Loucy (cell line): ENCODE results near the gene SH3PXD2A.

Experiments
- H2AFZ ChIP-seq: fragments of 200-600 bp; sonication (generic); 2 replicates; pipeline ENCODE4 v1.6.0; 2016; ENCODE audit warnings: antibody characterized with exemption, mild to moderate bottlenecking, low read length, moderate library complexity
- H3F3A ChIP-seq: fragments of 200-600 bp; 2 replicates; pipeline ENCODE4 v1.6.0; 2016; ENCODE audit warnings: antibody characterized with exemption, low read depth, mild to moderate bottlenecking
- H3K27me3 ChIP-seq: fragments of 200-600 bp; sonication (generic); 2 replicates; pipeline ENCODE4 v1.6.1; 2014; ENCODE audit warnings: low read length, mild to moderate bottlenecking; ENCODE audit not compliant: insufficient read depth, poor library complexity, severe bottlenecking
- H3K36me3 ChIP-seq: fragments of 200-600 bp; sonication (generic); 2 replicates; pipeline ENCODE4 v1.6.1; 2016; ENCODE audit warnings: low read length; ENCODE audit not compliant: insufficient read depth
- H3K4me1 ChIP-seq: fragments of 200-600 bp; sonication (generic); 2 replicates; pipeline ENCODE4 v1.5.1; 2014; ENCODE audit warnings: low read length, mild to moderate bottlenecking; ENCODE audit not compliant: insufficient read depth, poor library complexity, severe bottlenecking
- H3K4me2 ChIP-seq: fragments of 200-600 bp; sonication (generic); 2 replicates; pipeline ENCODE4 v1.6.0; 2014; ENCODE audit warnings: antibody characterized with exemption, low read length, low read depth, mild to moderate bottlenecking; ENCODE audit not compliant: poor library complexity, severe bottlenecking
- H3K4me3 ChIP-seq: fragments of 200-600 bp; sonication (generic); 2 replicates; pipeline ENCODE4 v1.5.1; 2014; ENCODE audit warnings: low read length, mild to moderate bottlenecking, mixed read lengths; ENCODE audit not compliant: poor library complexity, severe bottlenecking
- H3K79me2 ChIP-seq: fragments of 200-600 bp; sonication (generic); 2 replicates; pipeline ENCODE4 v1.6.1; 2014; ENCODE audit warnings: low read length; ENCODE audit not compliant: insufficient read depth
- H3K9ac ChIP-seq: fragments of 200-600 bp; sonication (generic); 2 replicates; pipeline ENCODE4 v1.6.0; 2014; ENCODE audit warnings: mild to moderate bottlenecking, low read depth, low read length, moderate library complexity; ENCODE audit not compliant: poor library complexity, severe bottlenecking
- H3K9me2 ChIP-seq: fragments of 200-600 bp; sonication (generic); replicated peaks from 2 replicates; pipeline ENCODE4 v1.6.1; 2016; ENCODE audit warnings: low read depth, low read length, mixed read lengths
- H3K9me3 ChIP-seq: fragments of 200-600 bp; sonication (generic); 2 replicates; pipeline ENCODE4 v1.6.1; 2014; ENCODE audit warnings: mild to moderate bottlenecking, antibody characterized with exemption, low read length, low read depth; ENCODE audit not compliant: insufficient read depth
- H4K20me1 ChIP-seq: fragments of 200-600 bp; sonication (generic); 2 replicates; pipeline ENCODE4 v1.6.0; 2014; ENCODE audit warnings: antibody characterized with exemption, low read length, mild to moderate bottlenecking; ENCODE audit not compliant: insufficient read depth, poor library complexity, severe bottlenecking
- EZH2phosphoT487 ChIP-seq: fragments of 200-600 bp; IDR thresholded peaks from 2 replicates; pipeline ENCODE4 v1.6.1; 2018; ENCODE audit warnings: antibody characterized with exemption, mild to moderate bottlenecking, moderate library complexity, borderline replicate concordance
- TF ChIP-seq, protein P1 (sequence below): fragments of 200-600 bp; sonication (generic); conservative IDR thresholded peaks from 2 replicates; pipeline ENCODE4 v1.5.1; 2014; ENCODE audit warnings: mild to moderate bottlenecking, antibody characterized with exemption, low read length

SH3PXD2A gene

DNA sequence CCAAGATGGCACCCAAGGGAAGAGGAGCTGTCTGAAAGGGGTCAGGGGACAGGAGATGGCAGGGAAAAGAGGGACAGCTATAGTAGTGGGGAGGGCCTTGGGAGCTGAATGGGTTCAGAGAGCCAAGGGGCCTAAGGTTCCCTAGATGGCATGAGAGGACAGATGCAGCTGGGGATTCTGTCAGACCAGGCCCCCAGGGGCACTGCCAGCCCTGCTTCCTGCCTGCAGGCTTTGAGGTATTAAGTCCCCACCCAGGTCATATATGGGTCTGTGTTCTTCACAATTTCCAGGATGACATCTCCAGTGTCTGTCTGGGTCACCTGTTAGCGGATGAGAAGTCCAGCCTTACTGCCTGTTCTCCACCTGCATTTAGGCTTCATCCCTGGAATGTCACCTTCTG is 305.1 kb downstream of the SH3PXD2A start:
- no peak overlapping the region for H3K4me3 ChIP-seq
- H3K4me1 ChIP-seq, result no peaks in the 10 kb centered on the region
- H3F3A ChIP-seq, result no peaks in the 10 kb centered on the region
- no peak overlapping the region for H3K9ac ChIP-seq
- no peaks in the 10 kb centered on the region for H3K79me2 ChIP-seq
- no peaks in the 10 kb centered on the region for H3K27me3 ChIP-seq
- H3K36me3 ChIP-seq, result no peaks in the 10 kb centered on the region
- H3K9me3 ChIP-seq, result no peaks in the 10 kb centered on the region
- H2AFZ ChIP-seq, result no peak overlapping the region
- H3K4me2 ChIP-seq, result no peak overlapping the region
- no peaks in the 10 kb centered on the region for H3K9me2 ChIP-seq
- TF ChIP-seq, protein P1, sequence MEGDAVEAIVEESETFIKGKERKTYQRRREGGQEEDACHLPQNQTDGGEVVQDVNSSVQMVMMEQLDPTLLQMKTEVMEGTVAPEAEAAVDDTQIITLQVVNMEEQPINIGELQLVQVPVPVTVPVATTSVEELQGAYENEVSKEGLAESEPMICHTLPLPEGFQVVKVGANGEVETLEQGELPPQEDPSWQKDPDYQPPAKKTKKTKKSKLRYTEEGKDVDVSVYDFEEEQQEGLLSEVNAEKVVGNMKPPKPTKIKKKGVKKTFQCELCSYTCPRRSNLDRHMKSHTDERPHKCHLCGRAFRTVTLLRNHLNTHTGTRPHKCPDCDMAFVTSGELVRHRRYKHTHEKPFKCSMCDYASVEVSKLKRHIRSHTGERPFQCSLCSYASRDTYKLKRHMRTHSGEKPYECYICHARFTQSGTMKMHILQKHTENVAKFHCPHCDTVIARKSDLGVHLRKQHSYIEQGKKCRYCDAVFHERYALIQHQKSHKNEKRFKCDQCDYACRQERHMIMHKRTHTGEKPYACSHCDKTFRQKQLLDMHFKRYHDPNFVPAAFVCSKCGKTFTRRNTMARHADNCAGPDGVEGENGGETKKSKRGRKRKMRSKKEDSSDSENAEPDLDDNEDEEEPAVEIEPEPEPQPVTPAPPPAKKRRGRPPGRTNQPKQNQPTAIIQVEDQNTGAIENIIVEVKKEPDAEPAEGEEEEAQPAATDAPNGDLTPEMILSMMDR, result no peak
- TF ChIP-seq EZH2phosphoT487, result no peak
- H4K20me1 ChIP-seq, result no peaks in the 10 kb centered on the region

DNA sequence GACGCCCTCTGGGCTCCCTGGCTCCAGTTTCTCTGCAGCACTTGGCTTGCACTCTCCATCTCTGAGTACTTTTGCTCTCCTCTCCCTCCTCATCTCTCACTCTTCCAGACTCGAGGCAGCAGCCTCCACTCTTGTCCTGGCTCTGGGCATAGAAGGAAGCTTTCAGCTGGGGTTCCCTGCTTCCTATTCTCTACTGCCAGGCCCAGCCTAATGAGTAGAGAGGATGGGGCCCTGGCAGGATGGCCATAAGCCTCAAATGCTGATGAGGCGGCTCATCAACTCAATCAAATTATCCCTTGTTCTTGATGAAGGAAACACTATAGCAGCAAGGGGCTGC is 306.1 kb downstream of the SH3PXD2A start:
- TF ChIP-seq EZH2phosphoT487, result no peak
- TF ChIP-seq, protein P1, result no peak
- no peaks in the 10 kb centered on the region for H3K27me3 ChIP-seq
- H3K4me1 ChIP-seq, result no peaks in the 10 kb centered on the region
- no peaks in the 10 kb centered on the region for H3K9me3 ChIP-seq
- no peak overlapping the region for H2AFZ ChIP-seq
- no peaks in the 10 kb centered on the region for H4K20me1 ChIP-seq
- no peaks in the 10 kb centered on the region for H3F3A ChIP-seq
- no peaks in the 10 kb centered on the region for H3K9me2 ChIP-seq
- no peak overlapping the region for H3K4me3 ChIP-seq
- no peaks in the 10 kb centered on the region for H3K79me2 ChIP-seq
- H3K4me2 ChIP-seq, result no peak overlapping the region
- H3K36me3 ChIP-seq, result no peaks in the 10 kb centered on the region
- H3K9ac ChIP-seq, result no peak overlapping the region

- no peaks in the 10 kb centered on the region for H3K79me2 ChIP-seq
- no peak for TF ChIP-seq EZH2phosphoT487
- TF ChIP-seq, protein P1, result no peak
- H3K9me3 ChIP-seq, result no peaks in the 10 kb centered on the region
- no peak overlapping the region for H3K4me2 ChIP-seq
- H3F3A ChIP-seq, result no peaks in the 10 kb centered on the region
- H3K4me1 ChIP-seq, result no peaks in the 10 kb centered on the region
- H3K9ac ChIP-seq, result no peak overlapping the region
- H3K4me3 ChIP-seq, result no peak overlapping the region
- no peaks in the 10 kb centered on the region for H3K27me3 ChIP-seq
- H3K36me3 ChIP-seq, result no peaks in the 10 kb centered on the region
- H2AFZ ChIP-seq, result no peak overlapping the region
- no peaks in the 10 kb centered on the region for H4K20me1 ChIP-seq
- H3K9me2 ChIP-seq, result no peaks in the 10 kb centered on the region
Observed at GRCh38 chr10:103548581-103549348, 306.6 kb downstream of the SH3PXD2A start.
